Measurements from ENCODE around the gene PEX14. TPM values are rescaled to one million over a fixed set of nuclear protein-coding genes. Genes with fewer than 3 reads are reported as not detected.

The PEX14 gene
- total and polyA plus RNA-seq, 10 of the 15 experiments (the other 5 are each of a cell fraction or from before 2014, with no cell fraction given): 1.4 to 23.2 (median 12.0) TPM

DNA sequence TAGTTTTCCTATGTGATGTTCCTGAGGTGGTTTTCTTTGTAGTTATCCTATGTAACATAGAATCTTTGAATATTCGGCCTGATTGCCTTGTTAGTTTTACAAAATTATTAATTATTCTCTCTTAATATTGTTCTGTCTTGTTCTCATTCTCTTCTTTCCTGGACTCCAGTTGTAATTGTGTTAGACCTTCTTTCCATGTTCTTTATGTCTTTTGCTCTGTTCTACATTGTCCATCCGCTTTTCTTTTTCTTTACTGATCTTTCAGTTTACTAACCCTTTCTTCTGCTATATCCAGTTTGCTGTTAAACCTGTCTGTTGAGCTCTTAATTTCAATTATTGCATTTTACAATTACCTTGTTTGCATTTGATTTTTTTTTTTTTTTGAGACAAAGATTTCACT lies 89.3 kb downstream of the PEX14 start:
- POLR2A ChIA-PET: interaction anchor here (0.6 kb wide), 1 partner anchor 36 kb away, joined by 3 read pairs; no protein-coding TSS in a partner anchor
- no peaks in the 10 kb centered on the region; a peak in 1 of 4 replicates for H3K36me3 ChIP-seq (ENCODE audit: control insufficient read depth in 2 of 2, insufficient read depth in 2 of 2, low read length in 1 of 2)
- H4K20me1 ChIP-seq (ENCODE audit: control insufficient read depth, insufficient read depth): no peaks in the 10 kb centered on the region
- TF ChIP-seq USF1 (IDR thresholded peaks at IDR 0.05; ENCODE audit: borderline replicate concordance, extremely low read length, insufficient read depth, low read depth, low read length): no peak
- no peak for TF ChIP-seq PKNOX1 (IDR thresholded peaks at IDR 0.05)
- TF ChIP-seq TCF3 (IDR thresholded peaks at IDR 0.05; ENCODE audit: borderline replicate concordance, insufficient read depth, low read depth, low read length): no peak
- no peak for TF ChIP-seq TCF7 (IDR thresholded peaks at IDR 0.05; ENCODE audit: borderline replicate concordance)
- no peak for TF ChIP-seq SRF (IDR thresholded peaks at IDR 0.05; ENCODE audit: low read depth in 2 of 2, low read length in 2 of 2)
- TF ChIP-seq STAT1 (conservative IDR thresholded peaks at IDR 0.05): no peak
- no peak for TF ChIP-seq FOXK2 (IDR thresholded peaks at IDR 0.05)
- no peak for TF ChIP-seq EGR1 (IDR thresholded peaks at IDR 0.05; ENCODE audit: borderline replicate concordance in 1 of 2, low read depth in 2 of 2, low read length in 2 of 2)
- no peak overlapping the region for H3K4me3 ChIP-seq
- in situ Hi-C loops (cut with MboI): no loop called here
- H3K27me3 ChIP-seq (replicated peaks in 1 of 2; ENCODE audit: control insufficient read depth in 2 of 2, insufficient read depth in 2 of 2, low read length in 1 of 2): no peaks in the 10 kb centered on the region
- DNase-seq (ENCODE audit: low read depth, low spot score) (no peak), FAIRE-seq (no peak), ATAC-seq (no peak)
- intact Hi-C loops (cut with micrococcal nuclease; ENCODE audit: unreplicated experiment): no loop called here
- SMC1A ChIA-PET (ENCODE audit: uncharacterized antibody, unreplicated experiment): no interaction called here
- H3K79me2 ChIP-seq (ENCODE audit: control insufficient read depth, insufficient read depth, low read length): no peaks in the 10 kb centered on the region
- no peak overlapping the region for H3K4me2 ChIP-seq (ENCODE audit: control insufficient read depth, insufficient read depth)
- WGBS (ENCODE audit: insufficient coverage, insufficient replicate concordance, low lambda C conversion rate, missing lambda C conversion rate): 100% methylated on average over 2 of the region's 2 CpGs
- H2AFZ ChIP-seq (ENCODE audit: control insufficient read depth, low read depth, low read length): no peak overlapping the region
- BruUV-seq (replicated peaks): no TSS peak
- no peaks in the 10 kb centered on the region for H3K4me1 ChIP-seq (ENCODE audit: control insufficient read depth, insufficient read depth, low read length)
- peaks cover 2% of the 10 kb centered on the region; the same call in 1 of the 3 replicates for H3K9me3 ChIP-seq (replicated peaks; ENCODE audit: control insufficient read depth, insufficient read depth, low read length)
- H3K27ac ChIP-seq (ENCODE audit: control insufficient read depth, insufficient read depth): no peak overlapping the region
- no peak overlapping the region for H3K9ac ChIP-seq (ENCODE audit: control insufficient read depth, insufficient read depth, low read length)
- CTCF ChIA-PET: interaction anchor here (0.6 kb wide), 1 partner anchor 1574 kb away, joined by 3 read pairs; no protein-coding TSS in a partner anchor
- RAD21 ChIA-PET (ENCODE audit: unreplicated experiment): interaction anchor here (1.4 kb wide), 1 partner anchor 11 kb away, joined by 4 read pairs; no protein-coding TSS in a partner anchor
